GM12878 (cell line): ENCODE data around the gene UST. TPM values are rescaled to one million over a fixed set of nuclear protein-coding genes. Genes with fewer than 3 reads are reported as not detected.

Source experiments
- ATAC-seq: fragments of 200-7000 bp; cut with Tn5 transposase; 3 replicates; pipeline ENCODE4 v1.9.1; 2020; ENCODE audit warnings: mild to moderate bottlenecking, moderate library complexity
- BruUV-seq: library from RNA; stranded (reverse); fragments of 400-500 nt; replicated peaks from 2 replicates; lab custom pipeline; 2021; lab: Mats Ljungman, UMichigan
- CTCF ChIA-PET: fragments of 300-600 bp; sonication (Branson Sonifier 250); formaldehyde crosslinking; extraction: SDS; loops from one replicate; lab custom pipeline; 2021; ENCODE audit warnings: inconsistent platforms; lab: Yijun Ruan, JAX
- POLR2A ChIA-PET: fragments of 350-600 bp; formaldehyde crosslinking; extraction: SDS; loops from one replicate; lab custom pipeline; 2021; ENCODE audit warnings: inconsistent platforms; lab: Charles Lee
- RAD21 ChIA-PET: fragments of 300-600 bp; sonication (Branson Sonifier 250); formaldehyde crosslinking; loops from one replicate; lab custom pipeline; 2023; ENCODE audit warnings: antibody characterized with exemption; ENCODE audit not compliant: unreplicated experiment; lab: Charles Lee
- SMC1A ChIA-PET: fragments of 300-600 bp; sonication (Branson Sonifier 250); formaldehyde crosslinking; loops from one replicate; lab custom pipeline; 2023; ENCODE audit not compliant: unreplicated experiment, uncharacterized antibody; lab: Charles Lee
- DNase-seq: peaks from one replicate; pipeline ENCODE4 v3.0.0-alpha.2; 2011; ENCODE audit warnings: low read depth, low spot score
- FAIRE-seq: peaks from 3 replicates; lab custom pipeline; 2011; peaks lifted over from hg19 to GRCh38; lab: Jason Lieb, UNC
- H2AFZ ChIP-seq: 2 replicates; pipeline ENCODE4 v1.6.0; 2011; ENCODE audit warnings: low read depth, low read length, control low read depth; ENCODE audit not compliant: control insufficient read depth
- H3K27ac ChIP-seq: 2 replicates; pipeline ENCODE4 v1.5.1; 2011; ENCODE audit warnings: control low read depth; ENCODE audit not compliant: control insufficient read depth, insufficient read depth
- H3K27me3 ChIP-seq, 2 experiments: replicated peaks in 1 of 2; 2 replicates each; pipeline versions ENCODE4 v1.6.0 to v1.6.1; 2011; ENCODE audit warnings: low read length in 1 of 2; ENCODE audit not compliant: control insufficient read depth in 2 of 2, insufficient read depth in 2 of 2
- H3K36me3 ChIP-seq, 2 experiments: 2 replicates each; pipeline ENCODE4 v1.5.1; 2011; ENCODE audit warnings: low read length in 1 of 2; ENCODE audit not compliant: control insufficient read depth in 2 of 2, insufficient read depth in 2 of 2
- H3K4me1 ChIP-seq: 2 replicates; pipeline ENCODE4 v1.6.1; 2011; ENCODE audit warnings: mild to moderate bottlenecking, low read length, moderate library complexity, mixed read lengths; ENCODE audit not compliant: control insufficient read depth, insufficient read depth
- H3K4me2 ChIP-seq: 2 replicates; pipeline ENCODE4 v1.6.0; 2011; ENCODE audit warnings: control low read depth; ENCODE audit not compliant: control insufficient read depth, insufficient read depth
- H3K4me3 ChIP-seq: fragments of 200-600 bp; sonication (generic); 2 replicates; pipeline ENCODE4 v1.5.1; 2016
- H3K79me2 ChIP-seq: 2 replicates; pipeline ENCODE4 v1.6.0; 2011; ENCODE audit warnings: low read length; ENCODE audit not compliant: control insufficient read depth, insufficient read depth
- H3K9ac ChIP-seq: 2 replicates; pipeline ENCODE4 v1.8.0; 2011; ENCODE audit warnings: low read length, control low read depth, mixed read lengths; ENCODE audit not compliant: control insufficient read depth, insufficient read depth
- H3K9me3 ChIP-seq: replicated peaks from 3 replicates; pipeline ENCODE4 v1.5.1; 2011; ENCODE audit warnings: mild to moderate bottlenecking, low read length; ENCODE audit not compliant: control insufficient read depth, insufficient read depth
- H4K20me1 ChIP-seq: 2 replicates; pipeline ENCODE4 v1.6.0; 2011; ENCODE audit not compliant: control insufficient read depth, insufficient read depth
- CBX5 ChIP-seq: sonication (generic); IDR thresholded peaks from 2 replicates; pipeline ENCODE4 v1.6.1; 2016; ENCODE audit warnings: low read depth, moderate library complexity, mild to moderate bottlenecking, inconsistent platforms
- CEBPB ChIP-seq, 2 experiments: fragments of 150-350 bp in 1 of 2; IDR thresholded peaks; 2 replicates each; pipeline ENCODE4 v1.6.1; 2012 to 2014; ENCODE audit warnings: low read depth in 2 of 2, low read length in 2 of 2, borderline replicate concordance in 1 of 2, inconsistent platforms in 1 of 2
- HDGF ChIP-seq: fragments of 450-650 bp; IDR thresholded peaks from 2 replicates; pipeline ENCODE4 v1.6.1; 2016; ENCODE audit warnings: antibody characterized with exemption
- TBL1XR1 ChIP-seq: IDR thresholded peaks from 2 replicates; pipeline ENCODE4 v1.6.1; 2012; ENCODE audit warnings: low read depth, low read length, improper control_type of control experiment
- ZNF622 ChIP-seq: fragments of 450-650 bp; IDR thresholded peaks from 2 replicates; pipeline ENCODE4 v1.6.1; 2017; ENCODE audit warnings: mild to moderate bottlenecking, inconsistent platforms
- WGBS: methylation state at CpG from one replicate; pipeline ENCODE4 v1.1.6; 2016; ENCODE audit warnings: low lambda C conversion rate; ENCODE audit not compliant: insufficient replicate concordance, insufficient coverage; ENCODE audit errors: missing lambda C conversion rate; 5-methylcytosine and 5-hydroxymethylcytosine counted together
- in situ Hi-C: fragments of 300-500 bp; cut with MboI; formaldehyde crosslinking; loops from 9 replicates; pipeline ENCODE4 v1.14.3; 2018; ENCODE audit warnings: mixed read lengths
- intact Hi-C: fragments of 100-400 bp; cut with micrococcal nuclease; formaldehyde crosslinking; loops from one replicate; pipeline ENCODE4 v1.14.2; 2022; ENCODE audit not compliant: unreplicated experiment
- polyA plus RNA-seq, 11 experiments: library from polyadenylated mRNA; depleted of rRNA in 4 of 11; unstranded in 6 of 11; stranded (reverse) in 5 of 11; fragments of >200 nt; fragmentation: Nextera tagmentation in 4 of 11; fragmentation: Illumina TruSeq in 1 of 11; extraction: Ambion mirVana in 4 of 11; extraction: Trizol in 1 of 11; gene quantifications; 1 replicate in 1 of 11; 2 replicates in 10 of 11; pipeline versions ENCODE4 v1.2.1 to v1.2.3, GENCODE V29; 2011 to 2016; ENCODE audit warnings: inconsistent platforms in 2 of 11, missing spikeins in 2 of 11, low read depth in 1 of 11
- total RNA-seq, 4 experiments: library from RNA; depleted of rRNA in 3 of 4; stranded (reverse); fragments of >200 nt in 3 of 4; fragmentation: Illumina TruSeq in 1 of 4; extraction: Trizol in 1 of 4; gene quantifications; 2 replicates each; pipeline versions ENCODE4 v1.2.1 to v1.2.3, GENCODE V29; 2013 to 2021
- TF ChIP-seq, protein P1 (sequence below): fragments of 450-650 bp; formaldehyde crosslinking; IDR thresholded peaks from 2 replicates; pipeline ENCODE4 v1.4.0; 2022; ENCODE audit warnings: mild to moderate bottlenecking, moderate library complexity
- TF ChIP-seq, protein P2 (sequence below): fragments of 450-650 bp; IDR thresholded peaks from 2 replicates; pipeline ENCODE4 v1.6.1; 2016; ENCODE audit warnings: mild to moderate bottlenecking
- TF ChIP-seq, protein P3 (sequence below): fragments of 450-650 bp; IDR thresholded peaks from 2 replicates; pipeline ENCODE4 v1.6.1; 2014; ENCODE audit warnings: mild to moderate bottlenecking
- TF ChIP-seq, protein P4 (sequence below): fragments of 450-650 bp; IDR thresholded peaks from 2 replicates; pipeline ENCODE4 v1.6.1; 2017; ENCODE audit warnings: mild to moderate bottlenecking, low read depth, inconsistent platforms; ENCODE audit not compliant: poor library complexity, severe bottlenecking

UST gene
- total and polyA plus RNA-seq, 10 of the 15 experiments (the other 5 are each of a cell fraction or from before 2014, with no cell fraction given) = 0.74 to 43.3 (median 2.2) TPM

DNA sequence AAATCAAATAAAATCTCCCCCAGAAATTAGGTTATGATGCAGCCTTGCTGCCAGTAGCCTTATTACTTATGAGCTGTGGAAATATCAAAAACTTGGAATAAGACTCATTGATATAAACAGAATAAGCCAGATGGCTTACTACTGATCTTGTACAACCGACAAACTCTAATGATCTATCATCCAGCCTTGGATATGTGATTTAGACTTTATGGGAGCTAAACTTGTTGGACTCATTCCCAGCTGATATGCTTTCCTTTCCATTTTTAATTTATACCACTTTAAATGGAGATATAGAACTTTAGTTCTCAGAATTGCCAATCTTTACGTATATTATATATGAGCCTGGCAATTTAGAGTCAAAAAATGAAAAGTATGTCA is 5.0 kb downstream of the UST start:
- no peak overlapping the region for H2AFZ ChIP-seq
- SMC1A ChIA-PET = interaction anchor here (0.6 to 1.5 kb wide), 5 partner anchors 8 to 167 kb away, joined by 3 to 4 read pairs (median 3); no protein-coding TSS in a partner anchor
- no peak overlapping the region for H3K4me2 ChIP-seq
- CTCF ChIA-PET = interaction anchor here (0.7 to 1.0 kb wide), 2 partner anchors 9 to 174 kb away, joined by 3 read pairs; no protein-coding TSS in a partner anchor
- intact Hi-C loops (loop anchor here (2.0 to 10.0 kb wide), 2 partner anchors 173 to 683 kb away; no protein-coding TSS in a partner anchor), in situ Hi-C loops (loop anchor here (25.0 kb wide), 1 partner anchor 686 kb away; no protein-coding TSS in a partner anchor)
- WGBS = 94% methylated on average over 2 of the region's 2 CpGs
- no peak for ATAC-seq
- no peak for DNase-seq
- H3K9ac ChIP-seq = no peak overlapping the region
- no peak for FAIRE-seq
- peaks cover 5% of the 10 kb centered on the region; the same call in 2 of the 3 replicates for H3K9me3 ChIP-seq
- RAD21 ChIA-PET = interaction anchor here (0.5 to 1.5 kb wide), 4 partner anchors 8 to 174 kb away, joined by 3 to 5 read pairs (median 4); no protein-coding TSS in a partner anchor
- POLR2A ChIA-PET = interaction anchor here (1.4 kb wide), 1 partner anchor 9 kb away, joined by 3 read pairs; no protein-coding TSS in a partner anchor
- H3K79me2 ChIP-seq = no peaks in the 10 kb centered on the region
- peaks cover 0 to 17% of the 10 kb centered on the region in 2 experiments; a peak in 1 of 4 replicates for H3K27me3 ChIP-seq
- TF ChIP-seq CEBPB (IDR thresholded peaks at IDR 0.05; ENCODE audit: borderline replicate concordance in 1 of 2, low read depth in 2 of 2, low read length in 2 of 2) (no peak), HDGF (no peak), CBX5 (no peak), TBL1XR1 (no peak), ZNF622 (no peak)
- TF ChIP-seq, protein P1, sequence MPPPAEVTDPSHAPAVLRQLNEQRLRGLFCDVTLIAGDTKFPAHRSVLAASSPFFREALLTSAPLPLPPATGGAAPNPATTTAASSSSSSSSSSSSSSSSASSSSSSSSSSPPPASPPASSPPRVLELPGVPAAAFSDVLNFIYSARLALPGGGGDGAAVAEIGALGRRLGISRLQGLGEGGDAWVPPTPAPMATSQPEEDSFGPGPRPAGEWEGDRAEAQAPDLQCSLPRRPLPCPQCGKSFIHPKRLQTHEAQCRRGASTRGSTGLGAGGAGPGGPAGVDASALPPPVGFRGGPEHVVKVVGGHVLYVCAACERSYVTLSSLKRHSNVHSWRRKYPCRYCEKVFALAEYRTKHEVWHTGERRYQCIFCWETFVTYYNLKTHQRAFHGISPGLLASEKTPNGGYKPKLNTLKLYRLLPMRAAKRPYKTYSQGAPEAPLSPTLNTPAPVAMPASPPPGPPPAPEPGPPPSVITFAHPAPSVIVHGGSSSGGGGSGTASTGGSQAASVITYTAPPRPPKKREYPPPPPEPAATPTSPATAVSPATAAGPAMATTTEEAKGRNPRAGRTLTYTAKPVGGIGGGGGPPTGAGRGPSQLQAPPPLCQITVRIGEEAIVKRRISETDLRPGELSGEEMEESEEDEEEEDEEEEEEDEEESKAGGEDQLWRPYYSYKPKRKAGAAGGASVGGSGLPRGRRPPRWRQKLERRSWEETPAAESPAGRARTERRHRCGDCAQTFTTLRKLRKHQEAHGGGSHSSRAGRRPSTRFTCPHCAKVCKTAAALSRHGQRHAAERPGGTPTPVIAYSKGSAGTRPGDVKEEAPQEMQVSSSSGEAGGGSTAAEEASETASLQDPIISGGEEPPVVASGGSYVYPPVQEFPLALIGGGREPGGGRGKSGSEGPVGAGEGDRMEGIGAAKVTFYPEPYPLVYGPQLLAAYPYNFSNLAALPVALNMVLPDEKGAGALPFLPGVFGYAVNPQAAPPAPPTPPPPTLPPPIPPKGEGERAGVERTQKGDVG (CRISPR knock-in tag) = no peak
- TF ChIP-seq, protein P2, sequence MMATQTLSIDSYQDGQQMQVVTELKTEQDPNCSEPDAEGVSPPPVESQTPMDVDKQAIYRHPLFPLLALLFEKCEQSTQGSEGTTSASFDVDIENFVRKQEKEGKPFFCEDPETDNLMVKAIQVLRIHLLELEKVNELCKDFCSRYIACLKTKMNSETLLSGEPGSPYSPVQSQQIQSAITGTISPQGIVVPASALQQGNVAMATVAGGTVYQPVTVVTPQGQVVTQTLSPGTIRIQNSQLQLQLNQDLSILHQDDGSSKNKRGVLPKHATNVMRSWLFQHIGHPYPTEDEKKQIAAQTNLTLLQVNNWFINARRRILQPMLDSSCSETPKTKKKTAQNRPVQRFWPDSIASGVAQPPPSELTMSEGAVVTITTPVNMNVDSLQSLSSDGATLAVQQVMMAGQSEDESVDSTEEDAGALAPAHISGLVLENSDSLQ = no peak
- TF ChIP-seq, protein P3, sequence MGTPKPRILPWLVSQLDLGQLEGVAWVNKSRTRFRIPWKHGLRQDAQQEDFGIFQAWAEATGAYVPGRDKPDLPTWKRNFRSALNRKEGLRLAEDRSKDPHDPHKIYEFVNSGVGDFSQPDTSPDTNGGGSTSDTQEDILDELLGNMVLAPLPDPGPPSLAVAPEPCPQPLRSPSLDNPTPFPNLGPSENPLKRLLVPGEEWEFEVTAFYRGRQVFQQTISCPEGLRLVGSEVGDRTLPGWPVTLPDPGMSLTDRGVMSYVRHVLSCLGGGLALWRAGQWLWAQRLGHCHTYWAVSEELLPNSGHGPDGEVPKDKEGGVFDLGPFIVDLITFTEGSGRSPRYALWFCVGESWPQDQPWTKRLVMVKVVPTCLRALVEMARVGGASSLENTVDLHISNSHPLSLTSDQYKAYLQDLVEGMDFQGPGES = no peak
- TF ChIP-seq, protein P4, sequence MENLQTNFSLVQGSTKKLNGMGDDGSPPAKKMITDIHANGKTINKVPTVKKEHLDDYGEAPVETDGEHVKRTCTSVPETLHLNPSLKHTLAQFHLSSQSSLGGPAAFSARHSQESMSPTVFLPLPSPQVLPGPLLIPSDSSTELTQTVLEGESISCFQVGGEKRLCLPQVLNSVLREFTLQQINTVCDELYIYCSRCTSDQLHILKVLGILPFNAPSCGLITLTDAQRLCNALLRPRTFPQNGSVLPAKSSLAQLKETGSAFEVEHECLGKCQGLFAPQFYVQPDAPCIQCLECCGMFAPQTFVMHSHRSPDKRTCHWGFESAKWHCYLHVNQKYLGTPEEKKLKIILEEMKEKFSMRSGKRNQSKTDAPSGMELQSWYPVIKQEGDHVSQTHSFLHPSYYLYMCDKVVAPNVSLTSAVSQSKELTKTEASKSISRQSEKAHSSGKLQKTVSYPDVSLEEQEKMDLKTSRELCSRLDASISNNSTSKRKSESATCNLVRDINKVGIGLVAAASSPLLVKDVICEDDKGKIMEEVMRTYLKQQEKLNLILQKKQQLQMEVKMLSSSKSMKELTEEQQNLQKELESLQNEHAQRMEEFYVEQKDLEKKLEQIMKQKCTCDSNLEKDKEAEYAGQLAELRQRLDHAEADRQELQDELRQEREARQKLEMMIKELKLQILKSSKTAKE = no peak
- H3K4me1 ChIP-seq = no peaks in the 10 kb centered on the region
- H3K27ac ChIP-seq = no peak overlapping the region
- BruUV-seq = no TSS peak
- no peaks in the 10 kb centered on the region for H3K36me3 ChIP-seq
- H3K4me3 ChIP-seq = no peak overlapping the region
- H4K20me1 ChIP-seq = no peaks in the 10 kb centered on the region
